GM12878 (cell line): ENCODE measurements around the gene CRTC3. TPM values are rescaled to one million over a fixed set of nuclear protein-coding genes. Genes with fewer than 3 reads are reported as not detected.

Source experiments
- ATAC-seq: fragments of 200-7000 bp; cut with Tn5 transposase; 3 replicates; pipeline ENCODE4 v1.9.1; 2020; ENCODE audit warnings: mild to moderate bottlenecking, moderate library complexity
- BruUV-seq: library from RNA; stranded (reverse); fragments of 400-500 nt; replicated peaks from 2 replicates; lab custom pipeline; 2021; lab: Mats Ljungman, UMichigan
- CTCF ChIA-PET: fragments of 300-600 bp; sonication (Branson Sonifier 250); formaldehyde crosslinking; extraction: SDS; loops from one replicate; lab custom pipeline; 2021; ENCODE audit warnings: inconsistent platforms; lab: Yijun Ruan, JAX
- POLR2A ChIA-PET: fragments of 350-600 bp; formaldehyde crosslinking; extraction: SDS; loops from one replicate; lab custom pipeline; 2021; ENCODE audit warnings: inconsistent platforms; lab: Charles Lee
- RAD21 ChIA-PET: fragments of 300-600 bp; sonication (Branson Sonifier 250); formaldehyde crosslinking; loops from one replicate; lab custom pipeline; 2023; ENCODE audit warnings: antibody characterized with exemption; ENCODE audit not compliant: unreplicated experiment; lab: Charles Lee
- SMC1A ChIA-PET: fragments of 300-600 bp; sonication (Branson Sonifier 250); formaldehyde crosslinking; loops from one replicate; lab custom pipeline; 2023; ENCODE audit not compliant: unreplicated experiment, uncharacterized antibody; lab: Charles Lee
- DNase-seq: peaks from one replicate; pipeline ENCODE4 v3.0.0-alpha.2; 2011; ENCODE audit warnings: low read depth, low spot score
- FAIRE-seq: peaks from 3 replicates; lab custom pipeline; 2011; peaks lifted over from hg19 to GRCh38; lab: Jason Lieb, UNC
- H2AFZ ChIP-seq: 2 replicates; pipeline ENCODE4 v1.6.0; 2011; ENCODE audit warnings: low read depth, low read length, control low read depth; ENCODE audit not compliant: control insufficient read depth
- H3K27ac ChIP-seq: 2 replicates; pipeline ENCODE4 v1.5.1; 2011; ENCODE audit warnings: control low read depth; ENCODE audit not compliant: control insufficient read depth, insufficient read depth
- H3K27me3 ChIP-seq, 2 experiments: replicated peaks in 1 of 2; 2 replicates each; pipeline versions ENCODE4 v1.6.0 to v1.6.1; 2011; ENCODE audit warnings: low read length in 1 of 2; ENCODE audit not compliant: control insufficient read depth in 2 of 2, insufficient read depth in 2 of 2
- H3K36me3 ChIP-seq, 2 experiments: 2 replicates each; pipeline ENCODE4 v1.5.1; 2011; ENCODE audit warnings: low read length in 1 of 2; ENCODE audit not compliant: control insufficient read depth in 2 of 2, insufficient read depth in 2 of 2
- H3K4me1 ChIP-seq: 2 replicates; pipeline ENCODE4 v1.6.1; 2011; ENCODE audit warnings: mild to moderate bottlenecking, low read length, moderate library complexity, mixed read lengths; ENCODE audit not compliant: control insufficient read depth, insufficient read depth
- H3K4me2 ChIP-seq: 2 replicates; pipeline ENCODE4 v1.6.0; 2011; ENCODE audit warnings: control low read depth; ENCODE audit not compliant: control insufficient read depth, insufficient read depth
- H3K4me3 ChIP-seq: fragments of 200-600 bp; sonication (generic); 2 replicates; pipeline ENCODE4 v1.5.1; 2016
- H3K79me2 ChIP-seq: 2 replicates; pipeline ENCODE4 v1.6.0; 2011; ENCODE audit warnings: low read length; ENCODE audit not compliant: control insufficient read depth, insufficient read depth
- H3K9ac ChIP-seq: 2 replicates; pipeline ENCODE4 v1.8.0; 2011; ENCODE audit warnings: low read length, control low read depth, mixed read lengths; ENCODE audit not compliant: control insufficient read depth, insufficient read depth
- H3K9me3 ChIP-seq: replicated peaks from 3 replicates; pipeline ENCODE4 v1.5.1; 2011; ENCODE audit warnings: mild to moderate bottlenecking, low read length; ENCODE audit not compliant: control insufficient read depth, insufficient read depth
- H4K20me1 ChIP-seq: 2 replicates; pipeline ENCODE4 v1.6.0; 2011; ENCODE audit not compliant: control insufficient read depth, insufficient read depth
- BHLHE40 ChIP-seq, 2 experiments: fragments of 450-650 bp in 1 of 2; IDR thresholded peaks; 2 replicates each; pipeline ENCODE4 v1.6.1; 2011 to 2017; ENCODE audit warnings: low read depth in 2 of 2, borderline replicate concordance in 1 of 2, improper control_type of control experiment in 1 of 2, low read length in 1 of 2, mild to moderate bottlenecking in 1 of 2
- CBFB ChIP-seq: IDR thresholded peaks from 2 replicates; pipeline ENCODE4 v1.6.1; 2016; ENCODE audit warnings: antibody characterized with exemption, low read depth
- CEBPB ChIP-seq, 2 experiments: fragments of 150-350 bp in 1 of 2; IDR thresholded peaks; 2 replicates each; pipeline ENCODE4 v1.6.1; 2012 to 2014; ENCODE audit warnings: low read depth in 2 of 2, low read length in 2 of 2, borderline replicate concordance in 1 of 2, inconsistent platforms in 1 of 2
- E2F4 ChIP-seq: IDR thresholded peaks from 2 replicates; pipeline ENCODE4 v1.6.1; 2012; ENCODE audit warnings: low read depth, low read length, improper control_type of control experiment
- EED ChIP-seq: sonication (generic); IDR thresholded peaks from 2 replicates; pipeline ENCODE4 v1.6.1; 2016; ENCODE audit warnings: antibody characterized with exemption, low read depth
- ELK1 ChIP-seq: IDR thresholded peaks from 2 replicates; pipeline ENCODE4 v1.6.1; 2012; ENCODE audit warnings: low read depth, low read length, improper control_type of control experiment
- FOXM1 ChIP-seq: IDR thresholded peaks from 2 replicates; pipeline ENCODE4 v1.6.1; 2012; ENCODE audit warnings: low read depth, mild to moderate bottlenecking, inconsistent platforms, low read length, moderate library complexity
- HDAC6 ChIP-seq: fragments of 200-600 bp; sonication (generic); IDR thresholded peaks from one replicate; pipeline ENCODE4 v1.8.0; 2017; ENCODE audit warnings: antibody characterized with exemption; ENCODE audit not compliant: unreplicated experiment
- MYB ChIP-seq: fragments of 150-350 bp; IDR thresholded peaks from 2 replicates; pipeline ENCODE4 v1.6.1; 2014; ENCODE audit warnings: mild to moderate bottlenecking, low read depth, low read length, borderline replicate concordance
- NFIC ChIP-seq: IDR thresholded peaks from 2 replicates; pipeline ENCODE4 v1.6.1; 2012; ENCODE audit warnings: low read depth, mild to moderate bottlenecking, inconsistent platforms, low read length, moderate library complexity
- PRDM15 ChIP-seq: fragments of 450-650 bp; formaldehyde crosslinking; IDR thresholded peaks from 2 replicates; pipeline ENCODE4 v1.4.0; 2020; ENCODE audit warnings: mild to moderate bottlenecking, moderate library complexity
- SIX5 ChIP-seq: IDR thresholded peaks from 2 replicates; pipeline ENCODE4 v1.6.1; 2011; ENCODE audit warnings: mild to moderate bottlenecking, low read depth, low read length, moderate library complexity; ENCODE audit not compliant: severe bottlenecking
- TCF12 ChIP-seq: IDR thresholded peaks from 2 replicates; pipeline ENCODE4 v1.6.1; 2011; ENCODE audit warnings: low read depth, mild to moderate bottlenecking, low read length
- ZSCAN29 ChIP-seq: fragments of 450-650 bp; IDR thresholded peaks from 2 replicates; pipeline ENCODE4 v1.6.1; 2017; ENCODE audit warnings: mild to moderate bottlenecking, moderate library complexity
- WGBS: methylation state at CpG from one replicate; pipeline ENCODE4 v1.1.6; 2016; ENCODE audit warnings: low lambda C conversion rate; ENCODE audit not compliant: insufficient replicate concordance, insufficient coverage; ENCODE audit errors: missing lambda C conversion rate; 5-methylcytosine and 5-hydroxymethylcytosine counted together
- in situ Hi-C: fragments of 300-500 bp; cut with MboI; formaldehyde crosslinking; loops from 9 replicates; pipeline ENCODE4 v1.14.3; 2018; ENCODE audit warnings: mixed read lengths
- intact Hi-C: fragments of 100-400 bp; cut with micrococcal nuclease; formaldehyde crosslinking; loops from one replicate; pipeline ENCODE4 v1.14.2; 2022; ENCODE audit not compliant: unreplicated experiment
- polyA plus RNA-seq, 11 experiments: library from polyadenylated mRNA; depleted of rRNA in 4 of 11; unstranded in 6 of 11; stranded (reverse) in 5 of 11; fragments of >200 nt; fragmentation: Nextera tagmentation in 4 of 11; fragmentation: Illumina TruSeq in 1 of 11; extraction: Ambion mirVana in 4 of 11; extraction: Trizol in 1 of 11; gene quantifications; 1 replicate in 1 of 11; 2 replicates in 10 of 11; pipeline versions ENCODE4 v1.2.1 to v1.2.3, GENCODE V29; 2011 to 2016; ENCODE audit warnings: inconsistent platforms in 2 of 11, missing spikeins in 2 of 11, low read depth in 1 of 11
- total RNA-seq, 4 experiments: library from RNA; depleted of rRNA in 3 of 4; stranded (reverse); fragments of >200 nt in 3 of 4; fragmentation: Illumina TruSeq in 1 of 4; extraction: Trizol in 1 of 4; gene quantifications; 2 replicates each; pipeline versions ENCODE4 v1.2.1 to v1.2.3, GENCODE V29; 2013 to 2021
- TF ChIP-seq, protein P1 (sequence below): fragments of 450-650 bp; IDR thresholded peaks from 2 replicates; pipeline ENCODE4 v1.6.1; 2017; ENCODE audit warnings: mild to moderate bottlenecking

Gene CRTC3
- total and polyA plus RNA-seq, 10 of the 15 experiments (the other 5 are each of a cell fraction or from before 2014, with no cell fraction given), result 3.5 to 36.9 (median 18.9) TPM

GRCh38 chr15:90483637-90484036 lies 46.1 kb upstream of the CRTC3 start:
- in situ Hi-C loops, result no loop called here
- H3K4me2 ChIP-seq, result no peak overlapping the region
- SMC1A ChIA-PET, result interaction anchor here (1.2 to 7.9 kb wide), 8 partner anchors 10 to 176 kb away, joined by 3 to 107 read pairs (median 8); no protein-coding TSS in a partner anchor
- DNase-seq (no peak), ATAC-seq (no peak), FAIRE-seq (no peak)
- H4K20me1 ChIP-seq, result no peaks in the 10 kb centered on the region
- intact Hi-C loops, result loop anchor here (2.0 to 10.0 kb wide), 2 partner anchors 121 to 791 kb away; no protein-coding TSS in a partner anchor
- no TSS peak for BruUV-seq
- peaks cover 10 to 38% of the 10 kb centered on the region in 2 experiments for H3K36me3 ChIP-seq
- H2AFZ ChIP-seq, result no peak overlapping the region
- TF ChIP-seq CEBPB (IDR thresholded peaks at IDR 0.05; ENCODE audit: borderline replicate concordance in 1 of 2, low read depth in 2 of 2, low read length in 2 of 2) (no peak), BHLHE40 (IDR thresholded peaks at IDR 0.05; ENCODE audit: borderline replicate concordance in 1 of 2, low read depth in 2 of 2, low read length in 1 of 2) (no peak), MYB (no peak), PRDM15 (CRISPR knock-in tag) (no peak), HDAC6 (no peak), EED (no peak), CBFB (no peak), TCF12 (no peak), FOXM1 (no peak), NFIC (no peak), SIX5 (no peak), ELK1 (no peak), ZSCAN29 (no peak), E2F4 (no peak)
- TF ChIP-seq, protein P1, sequence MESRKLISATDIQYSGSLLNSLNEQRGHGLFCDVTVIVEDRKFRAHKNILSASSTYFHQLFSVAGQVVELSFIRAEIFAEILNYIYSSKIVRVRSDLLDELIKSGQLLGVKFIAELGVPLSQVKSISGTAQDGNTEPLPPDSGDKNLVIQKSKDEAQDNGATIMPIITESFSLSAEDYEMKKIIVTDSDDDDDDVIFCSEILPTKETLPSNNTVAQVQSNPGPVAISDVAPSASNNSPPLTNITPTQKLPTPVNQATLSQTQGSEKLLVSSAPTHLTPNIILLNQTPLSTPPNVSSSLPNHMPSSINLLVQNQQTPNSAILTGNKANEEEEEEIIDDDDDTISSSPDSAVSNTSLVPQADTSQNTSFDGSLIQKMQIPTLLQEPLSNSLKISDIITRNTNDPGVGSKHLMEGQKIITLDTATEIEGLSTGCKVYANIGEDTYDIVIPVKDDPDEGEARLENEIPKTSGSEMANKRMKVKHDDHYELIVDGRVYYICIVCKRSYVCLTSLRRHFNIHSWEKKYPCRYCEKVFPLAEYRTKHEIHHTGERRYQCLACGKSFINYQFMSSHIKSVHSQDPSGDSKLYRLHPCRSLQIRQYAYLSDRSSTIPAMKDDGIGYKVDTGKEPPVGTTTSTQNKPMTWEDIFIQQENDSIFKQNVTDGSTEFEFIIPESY, result no peak
- CTCF ChIA-PET, result interaction anchor here (0.9 to 6.2 kb wide), 6 partner anchors 103 to 177 kb away, joined by 3 to 98 read pairs (median 4); no protein-coding TSS in a partner anchor
- 100% methylated on average over 2 of the region's 2 CpGs for WGBS
- H3K27me3 ChIP-seq, result no peaks in the 10 kb centered on the region
- no peak overlapping the region for H3K4me3 ChIP-seq
- no peaks in the 10 kb centered on the region for H3K79me2 ChIP-seq
- H3K9ac ChIP-seq, result no peak overlapping the region
- H3K27ac ChIP-seq, result no peak overlapping the region
- RAD21 ChIA-PET, result interaction anchor here (3.0 to 5.6 kb wide), 2 partner anchors 163 to 191 kb away, joined by 18 to 59 read pairs; no protein-coding TSS in a partner anchor
- POLR2A ChIA-PET, result no interaction called here
- H3K4me1 ChIP-seq, result no peaks in the 10 kb centered on the region
- H3K9me3 ChIP-seq, result no peaks in the 10 kb centered on the region
